CD4-positive, alpha-beta T cell (primary cell): Measurements from ENCODE around the gene BTAF1. TPM values are rescaled to one million over a fixed set of nuclear protein-coding genes. Genes with fewer than 3 reads are reported as not detected.

Experiments used
- ATAC-seq: fragments of 200-7000 bp; cut with Tn5 transposase; one replicate; pipeline ENCODE4 v1.10.0; 2022; ENCODE audit warnings: mild to moderate bottlenecking; ENCODE audit not compliant: poor library complexity
- CTCF ChIA-PET: fragments of 350-600 bp; sonication (Branson Sonifier 250); formaldehyde crosslinking; loops from one replicate; lab custom pipeline; 2021; ENCODE audit warnings: antibody characterized with exemption, inconsistent platforms; lab: Charles Lee
- POLR2A ChIA-PET: fragments of 350-600 bp; sonication (Branson Sonifier 250); formaldehyde crosslinking; loops from one replicate; lab custom pipeline; 2021; ENCODE audit warnings: antibody characterized with exemption, inconsistent platforms; lab: Charles Lee
- DNase-seq, 14 experiments: peaks; one replicate each; pipeline ENCODE4 v3.0.0-alpha.2; 2013 to 2020; ENCODE audit warnings: mixed read lengths in 2 of 14
- H3K27ac ChIP-seq, 2 donors: one replicate each; pipeline versions ENCODE4 v1.5.1 to v1.7.0; 2013; ENCODE audit warnings: low read length in 2 of 2, low read depth in 1 of 2, mild to moderate bottlenecking in 1 of 2
- H3K27me3 ChIP-seq, 2 experiments: 1 replicate in 1 of 2; 2 replicates in 1 of 2; pipeline versions ENCODE4 v1.6.1 to v1.7.0; 2013; ENCODE audit warnings: low read length in 2 of 2, control low read depth in 1 of 2, mild to moderate bottlenecking in 1 of 2, moderate library complexity in 1 of 2; ENCODE audit not compliant: insufficient read depth in 2 of 2, control insufficient read depth in 1 of 2
- H3K36me3 ChIP-seq: one replicate; pipeline ENCODE4 v1.6.1; 2013; ENCODE audit warnings: low read length, control low read depth; ENCODE audit not compliant: insufficient read depth
- H3K4me1 ChIP-seq: one replicate; pipeline ENCODE4 v1.6.1; 2013; ENCODE audit warnings: low read length, control low read depth; ENCODE audit not compliant: insufficient read depth
- H3K4me3 ChIP-seq: one replicate; pipeline ENCODE4 v1.5.1; 2013; ENCODE audit warnings: mild to moderate bottlenecking, low read length, moderate library complexity
- H3K9me3 ChIP-seq, 2 experiments: 1 replicate in 1 of 2; 2 replicates in 1 of 2; pipeline versions ENCODE4 v1.6.1 to v1.7.0; 2013; ENCODE audit warnings: low read length in 2 of 2, mild to moderate bottlenecking in 2 of 2, control low read depth in 1 of 2, moderate library complexity in 1 of 2; ENCODE audit not compliant: control insufficient read depth in 1 of 2, insufficient read depth in 1 of 2
- H3K27ac Mint-ChIP-seq: one replicate; pipeline ENCODE4 v1.8.0; 2020; ENCODE audit warnings: mixed read lengths
- H3K27me3 Mint-ChIP-seq: one replicate; pipeline ENCODE4 v1.8.0; 2021; ENCODE audit warnings: mixed read lengths
- H3K36me3 Mint-ChIP-seq: one replicate; pipeline ENCODE4 v1.8.0; 2021; ENCODE audit warnings: low read depth, mixed read lengths
- H3K4me1 Mint-ChIP-seq: one replicate; pipeline ENCODE4 v1.8.0; 2021; ENCODE audit warnings: low read depth, mixed read lengths
- H3K4me3 Mint-ChIP-seq: one replicate; pipeline ENCODE4 v1.8.0; 2020; ENCODE audit warnings: mild to moderate bottlenecking, mixed read lengths
- H3K9me3 Mint-ChIP-seq: one replicate; pipeline ENCODE4 v1.8.0; 2020; ENCODE audit warnings: mixed read lengths
- CTCF ChIP-seq: fragments of 200-600 bp; IDR thresholded peaks from one replicate; pipeline ENCODE4 v1.8.0; 2022; ENCODE audit warnings: antibody characterized with exemption, mild to moderate bottlenecking
- intact Hi-C, 2 experiments: fragments of 100-400 bp; cut with DNase I in 1 of 2; cut with micrococcal nuclease in 1 of 2; formaldehyde crosslinking; loops; one replicate each; pipeline versions ENCODE4 v1.15.1 to v1.9.0; 2023 to 2025; cut with DNase I, micrococcal nuclease
- total RNA-seq, 174 experiments: library from RNA in 2 of 174; stranded (reverse) in 2 of 174; gene quantifications; one replicate each; pipeline ENCODE4 v1.2.3 and lab custom pipeline; 2021 to 2026

Gene BTAF1
- total RNA-seq, 2 experiments from 2014 or later, result 80.8 to 85.8 TPM

GRCh38 chr10:92009445-92009844 is 85.9 kb downstream of the BTAF1 start:
- POLR2A ChIA-PET, result interaction anchor here (0.6 kb wide), 1 partner anchor 25 kb away, joined by 3 read pairs; no protein-coding TSS in a partner anchor
- no peak for ATAC-seq

GRCh38 chr10:92010047-92010735 is 86.6 kb downstream of the BTAF1 start:
- peaks cover 75% of the 10 kb centered on the region for H3K36me3 Mint-ChIP-seq
- no peak overlapping the region for H3K4me3 ChIP-seq
- DNase-seq (no peak), ATAC-seq (no peak)
- intact Hi-C loops, result no loop called here
- H3K4me1 Mint-ChIP-seq, result peaks cover 6% of the 10 kb centered on the region
- no peak for TF ChIP-seq CTCF
- H3K4me3 Mint-ChIP-seq, result no peak overlapping the region
- no peaks in the 10 kb centered on the region for H3K9me3 ChIP-seq
- CTCF ChIA-PET, result no interaction called here
- H3K27ac Mint-ChIP-seq, result no peak overlapping the region
- POLR2A ChIA-PET, result interaction anchor here (0.6 kb wide), 1 partner anchor 26 kb away, joined by 3 read pairs; no protein-coding TSS in a partner anchor
- peaks cover 4% of the 10 kb centered on the region for H3K4me1 ChIP-seq
- H3K36me3 ChIP-seq, result peaks cover 53% of the 10 kb centered on the region
- no peaks in the 10 kb centered on the region for H3K27me3 ChIP-seq
- no peaks in the 10 kb centered on the region for H3K27me3 Mint-ChIP-seq
- H3K9me3 Mint-ChIP-seq, result no peaks in the 10 kb centered on the region
- no peak overlapping the region for H3K27ac ChIP-seq

More at GRCh38 chr10:92009445-92009844, 85.9 kb downstream of the BTAF1 start:
- DNase-seq, result no peak
- H3K4me1 Mint-ChIP-seq, result peaks cover 6% of the 10 kb centered on the region
- intact Hi-C loops, result no loop called here
- peaks cover 75% of the 10 kb centered on the region for H3K36me3 Mint-ChIP-seq
- no peak overlapping the region for H3K27ac ChIP-seq
- H3K27me3 Mint-ChIP-seq, result no peaks in the 10 kb centered on the region
- CTCF ChIA-PET, result no interaction called here
- no peaks in the 10 kb centered on the region for H3K9me3 ChIP-seq
- H3K4me1 ChIP-seq, result peaks cover 4% of the 10 kb centered on the region
- TF ChIP-seq CTCF, result no peak
- no peaks in the 10 kb centered on the region for H3K27me3 ChIP-seq
- H3K4me3 Mint-ChIP-seq, result no peak overlapping the region
- no peak overlapping the region for H3K4me3 ChIP-seq
- no peaks in the 10 kb centered on the region for H3K9me3 Mint-ChIP-seq
- H3K27ac Mint-ChIP-seq, result no peak overlapping the region
- H3K36me3 ChIP-seq, result peaks cover 47% of the 10 kb centered on the region

GRCh38 chr10:92011560-92012214 is 88.1 kb downstream of the BTAF1 start:
- Mint-ChIP-seq H3K4me3 (no peak overlapping the region), H3K27ac (no peak overlapping the region), H3K9me3 (no peaks in the 10 kb centered on the region), H3K27me3 (no peaks in the 10 kb centered on the region), H3K36me3 (peaks cover 74% of the 10 kb centered on the region), H3K4me1 (peaks cover 6% of the 10 kb centered on the region)
- ChIA-PET CTCF (no interaction called here), POLR2A (no interaction called here)
- H3K27ac ChIP-seq, result no peak overlapping the region
- no peak for TF ChIP-seq CTCF
- H3K4me3 ChIP-seq, result no peak overlapping the region
- H3K27me3 ChIP-seq, result no peaks in the 10 kb centered on the region
- no peak for ATAC-seq
- DNase-seq, result no peak
- intact Hi-C loops, result no loop called here
- H3K9me3 ChIP-seq, result no peaks in the 10 kb centered on the region
- H3K36me3 ChIP-seq, result peaks cover 58% of the 10 kb centered on the region
- H3K4me1 ChIP-seq, result peaks cover 4% of the 10 kb centered on the region
